ENCODE measurements around the gene TCHH.
"Not testable (repeated sequence)": the region's sequence is repeated elsewhere in the genome, so short reads cannot be mapped to it uniquely, and the experiment has no call there.

- TF ChIP-seq, protein P1, sequence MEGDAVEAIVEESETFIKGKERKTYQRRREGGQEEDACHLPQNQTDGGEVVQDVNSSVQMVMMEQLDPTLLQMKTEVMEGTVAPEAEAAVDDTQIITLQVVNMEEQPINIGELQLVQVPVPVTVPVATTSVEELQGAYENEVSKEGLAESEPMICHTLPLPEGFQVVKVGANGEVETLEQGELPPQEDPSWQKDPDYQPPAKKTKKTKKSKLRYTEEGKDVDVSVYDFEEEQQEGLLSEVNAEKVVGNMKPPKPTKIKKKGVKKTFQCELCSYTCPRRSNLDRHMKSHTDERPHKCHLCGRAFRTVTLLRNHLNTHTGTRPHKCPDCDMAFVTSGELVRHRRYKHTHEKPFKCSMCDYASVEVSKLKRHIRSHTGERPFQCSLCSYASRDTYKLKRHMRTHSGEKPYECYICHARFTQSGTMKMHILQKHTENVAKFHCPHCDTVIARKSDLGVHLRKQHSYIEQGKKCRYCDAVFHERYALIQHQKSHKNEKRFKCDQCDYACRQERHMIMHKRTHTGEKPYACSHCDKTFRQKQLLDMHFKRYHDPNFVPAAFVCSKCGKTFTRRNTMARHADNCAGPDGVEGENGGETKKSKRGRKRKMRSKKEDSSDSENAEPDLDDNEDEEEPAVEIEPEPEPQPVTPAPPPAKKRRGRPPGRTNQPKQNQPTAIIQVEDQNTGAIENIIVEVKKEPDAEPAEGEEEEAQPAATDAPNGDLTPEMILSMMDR (conservative IDR thresholded peaks at IDR 0.05; ENCODE audit: low read length): not testable (repeated sequence)
- not testable (repeated sequence) for TF ChIP-seq EZH2phosphoT487 (IDR thresholded peaks at IDR 0.05; ENCODE audit: borderline replicate concordance)
Measured at GRCh38 chr1:152144674-152145183, 29.5 kb upstream of the TCHH start.

All from Loucy (cell line).